Right renal cortex interstitium (tissue), 3 donors: Measurements from ENCODE around the gene SIAH3. TPM values are rescaled to one million over a fixed set of nuclear protein-coding genes. Genes with fewer than 3 reads are reported as not detected.
"Not testable (repeated sequence)": the region's sequence is repeated elsewhere in the genome, so short reads cannot be mapped to it uniquely, and the experiment has no call there.

Experiments used
- DNase-seq, 3 donors: peaks; one replicate each; pipeline ENCODE4 v3.0.0-alpha.2; 2013; ENCODE audit warnings: low read depth in 3 of 3, low spot score in 2 of 3
- polyA plus RNA-seq, 3 donors: library from polyadenylated mRNA; unstranded; fragments of 120-200 nt; gene quantifications; one replicate each; pipeline ENCODE4 v1.2.1, GENCODE V29; 2013; ENCODE audit not compliant: insufficient read length in 3 of 3

The SIAH3 gene
- polyA plus RNA-seq, 3 donors = 0.79 to 0.91 (median 0.85) TPM

DNA sequence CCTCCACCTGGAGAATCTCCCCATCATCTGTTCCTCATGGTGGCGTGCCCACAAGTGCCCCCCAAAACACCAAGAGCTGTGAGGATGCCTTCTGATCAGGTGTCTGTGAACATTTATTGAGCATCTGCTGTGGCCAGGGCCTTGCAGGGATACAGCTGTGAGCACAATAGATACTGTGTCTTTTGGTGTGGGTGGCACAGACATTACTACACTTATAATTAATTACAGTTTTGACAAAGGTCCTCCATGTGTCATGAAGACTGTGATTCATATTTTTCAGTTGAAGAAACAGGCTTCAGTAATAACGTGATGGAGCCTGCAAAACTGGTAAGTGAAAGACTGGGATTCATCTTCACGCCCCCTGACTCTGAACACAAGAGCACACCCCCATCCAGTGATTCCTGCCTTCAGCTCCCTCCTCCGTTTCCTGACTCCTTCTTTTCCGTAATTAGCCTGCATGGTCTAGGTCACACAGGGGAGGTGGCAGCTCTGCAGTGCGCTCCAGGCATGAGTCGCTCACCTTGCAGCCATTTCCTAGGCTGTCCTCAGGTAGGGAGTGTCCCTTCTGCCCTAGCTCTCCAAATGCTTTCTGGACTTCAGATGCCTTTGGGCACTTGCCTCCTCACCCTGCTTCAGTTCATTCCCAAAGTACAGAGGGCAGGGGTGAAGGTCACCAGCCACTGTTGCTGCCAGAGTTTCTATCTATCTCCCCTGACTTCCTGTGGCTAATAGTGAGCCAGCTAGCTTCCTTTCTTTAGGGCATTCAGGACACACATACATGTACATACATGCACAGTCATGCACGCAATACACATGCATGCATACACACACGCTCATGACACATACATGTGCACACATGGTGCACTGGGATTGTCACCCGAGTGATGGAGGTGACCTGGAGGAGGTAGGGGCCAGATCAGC lies 66.5 kb downstream of the SIAH3 start:
- no peak for DNase-seq

DNA sequence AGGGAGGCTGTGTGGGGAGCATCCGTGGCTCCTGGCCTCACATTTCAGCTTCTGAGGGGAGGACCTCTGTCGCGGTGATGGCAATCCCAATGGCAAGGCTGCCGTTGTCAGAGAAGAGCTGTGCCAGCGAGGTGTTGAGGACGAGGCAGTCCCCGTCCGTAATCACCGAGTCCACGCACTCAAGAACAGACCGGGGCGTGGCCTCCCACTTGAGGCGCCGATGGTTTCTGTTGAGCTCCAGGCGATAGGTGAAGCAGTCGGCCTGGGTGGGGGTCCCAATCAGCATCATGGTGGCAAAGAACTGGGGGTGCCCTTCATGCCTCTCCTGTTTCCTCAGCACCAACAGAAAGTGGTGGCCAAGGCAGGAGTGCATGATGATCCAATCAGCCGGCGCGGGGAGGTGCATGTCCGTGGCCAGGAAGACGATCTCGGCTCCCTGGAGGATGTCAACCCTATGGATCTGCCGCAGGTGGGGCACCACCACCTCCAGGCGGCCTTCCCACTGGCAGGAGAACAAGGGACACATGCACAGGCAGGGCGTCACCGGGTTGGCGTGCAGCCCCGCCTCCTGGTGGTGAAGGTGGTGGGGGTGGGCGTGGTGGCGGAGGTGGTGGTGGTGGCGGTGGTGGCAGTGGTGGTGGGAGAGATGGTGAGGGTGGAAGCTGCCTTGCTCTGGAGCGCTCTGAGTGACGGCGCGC lies 68.1 kb downstream of the SIAH3 start:
- DNase-seq = no peak

DNA sequence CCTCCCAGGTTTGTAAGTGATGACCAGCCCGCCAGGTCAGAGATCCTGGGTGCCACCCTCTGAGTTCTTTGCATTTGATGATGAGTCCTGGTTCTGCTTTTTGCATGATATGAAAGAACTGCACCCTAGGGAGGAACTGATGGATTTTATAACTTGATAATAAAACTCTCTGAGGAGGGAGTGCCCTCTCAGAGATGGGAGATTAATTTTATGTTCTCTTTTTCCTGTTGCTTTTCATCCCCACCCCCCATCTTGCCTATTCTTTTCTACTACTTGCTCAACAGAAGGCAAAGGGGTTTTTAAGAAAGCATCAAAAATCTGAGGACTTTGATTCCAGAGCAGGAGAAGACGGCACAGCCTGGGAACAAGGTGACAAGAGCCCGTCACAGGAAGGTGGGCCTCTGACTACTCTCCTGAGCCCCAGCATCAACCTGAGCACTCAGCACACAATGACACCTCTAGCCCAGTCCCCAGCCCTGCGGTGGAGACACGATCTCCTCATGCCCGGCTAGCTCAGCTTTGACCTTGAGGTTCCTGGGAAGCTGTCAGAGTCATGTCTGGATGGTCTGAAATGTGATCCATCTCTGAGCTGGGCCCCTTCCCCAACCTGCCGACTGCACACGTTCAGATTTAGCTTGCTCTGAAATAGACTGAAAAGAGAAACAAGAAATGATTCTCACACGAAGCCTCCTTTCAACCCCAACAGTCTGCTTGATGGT lies 69.1 kb downstream of the SIAH3 start:
- DNase-seq = no peak

DNA sequence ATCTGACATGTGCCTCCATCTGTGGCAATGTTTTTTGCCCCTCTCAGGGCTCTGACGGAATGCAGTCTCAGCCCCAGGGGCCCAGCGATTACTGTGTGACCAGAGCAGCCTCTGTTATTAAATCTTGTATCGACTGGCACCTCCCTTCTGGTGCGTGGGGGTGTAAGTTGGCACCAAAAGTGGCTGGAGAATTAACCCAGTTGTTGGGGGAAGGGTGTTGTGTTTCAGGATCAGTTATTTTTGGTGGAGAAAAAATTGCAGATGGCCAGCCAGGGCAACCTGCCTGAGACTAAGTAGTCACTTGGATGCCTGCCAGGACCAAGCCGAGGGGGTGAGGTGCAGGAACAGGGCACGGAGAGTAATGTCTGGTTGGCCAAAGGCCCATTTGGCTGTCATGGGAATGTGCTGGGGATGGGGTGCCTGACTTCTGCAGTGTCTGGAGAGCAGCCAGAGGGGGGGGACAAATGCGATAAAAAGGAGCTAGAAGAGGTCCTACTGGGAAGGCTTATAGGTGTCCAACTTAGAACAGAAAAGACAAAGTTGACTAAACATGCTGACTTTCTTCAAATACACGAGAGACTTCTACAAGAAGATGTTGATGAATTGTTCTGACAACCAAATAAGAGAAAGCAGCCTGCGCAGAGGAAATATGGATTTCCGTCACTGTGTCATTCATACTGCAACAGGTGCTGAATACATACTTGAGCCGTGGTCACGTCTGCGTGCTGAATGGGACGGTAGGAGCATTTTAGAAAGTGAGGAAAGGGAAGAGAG lies 69.8 kb downstream of the SIAH3 start:
- no peak for DNase-seq

DNA sequence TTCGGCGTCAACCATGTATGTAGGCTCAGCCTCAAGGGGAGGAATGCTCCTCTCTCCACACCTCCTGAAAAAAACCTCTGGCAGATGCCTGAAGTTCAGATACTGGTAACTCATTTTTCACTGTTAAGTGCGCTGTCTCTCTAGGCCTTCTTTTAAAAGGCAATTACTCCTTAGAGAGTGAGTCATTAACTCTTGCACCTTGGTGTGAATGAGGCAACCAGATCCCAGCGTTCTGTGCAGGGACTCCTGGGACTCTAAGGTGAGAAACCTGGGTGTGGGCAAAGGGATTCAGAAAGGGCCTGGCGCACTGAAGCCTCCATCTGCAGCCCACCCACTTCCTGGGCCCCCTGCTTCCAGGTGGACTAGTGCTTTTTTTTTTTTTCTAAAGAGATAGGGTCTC lies 71.7 kb downstream of the SIAH3 start:
- DNase-seq = no peak

DNA sequence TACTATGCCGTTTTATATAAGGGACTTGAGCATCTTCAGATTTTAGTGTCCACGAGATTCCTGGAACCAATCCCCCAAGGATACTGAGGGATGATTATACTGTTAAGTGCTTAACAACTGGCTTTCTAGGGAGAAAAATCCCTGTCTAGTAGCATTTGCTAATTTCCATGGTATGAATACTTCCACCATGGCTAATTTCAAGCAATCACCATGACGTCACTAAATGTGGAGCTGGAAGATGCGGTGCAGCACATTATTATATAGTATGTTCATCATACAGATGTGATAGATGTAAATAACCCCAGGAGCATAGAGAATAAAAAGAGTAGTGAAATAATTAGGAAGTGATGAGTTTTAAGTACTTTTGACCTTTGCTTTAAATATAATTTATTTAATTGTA lies 72.7 kb downstream of the SIAH3 start:
- DNase-seq = no peak

DNA sequence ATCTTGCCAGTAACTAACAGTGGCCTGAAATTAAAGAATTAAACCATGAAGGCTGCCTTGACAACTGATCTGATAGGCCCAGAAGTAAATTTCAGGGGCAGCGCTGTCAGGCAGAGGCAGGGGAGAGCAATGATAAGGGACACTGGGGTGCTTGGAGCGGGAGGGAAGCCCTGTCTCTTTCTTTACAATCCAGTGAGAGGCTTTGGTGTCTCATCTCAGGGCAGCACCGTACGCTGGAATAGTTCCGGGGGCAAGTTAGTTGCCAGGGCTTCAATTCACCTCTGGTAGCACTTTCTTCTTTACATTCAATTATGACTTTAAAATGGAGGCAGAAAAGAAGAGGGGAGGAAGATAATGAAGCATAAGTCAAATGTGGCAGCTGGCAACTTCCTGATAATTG lies 74.8 kb downstream of the SIAH3 start:
- no peak for DNase-seq

DNA sequence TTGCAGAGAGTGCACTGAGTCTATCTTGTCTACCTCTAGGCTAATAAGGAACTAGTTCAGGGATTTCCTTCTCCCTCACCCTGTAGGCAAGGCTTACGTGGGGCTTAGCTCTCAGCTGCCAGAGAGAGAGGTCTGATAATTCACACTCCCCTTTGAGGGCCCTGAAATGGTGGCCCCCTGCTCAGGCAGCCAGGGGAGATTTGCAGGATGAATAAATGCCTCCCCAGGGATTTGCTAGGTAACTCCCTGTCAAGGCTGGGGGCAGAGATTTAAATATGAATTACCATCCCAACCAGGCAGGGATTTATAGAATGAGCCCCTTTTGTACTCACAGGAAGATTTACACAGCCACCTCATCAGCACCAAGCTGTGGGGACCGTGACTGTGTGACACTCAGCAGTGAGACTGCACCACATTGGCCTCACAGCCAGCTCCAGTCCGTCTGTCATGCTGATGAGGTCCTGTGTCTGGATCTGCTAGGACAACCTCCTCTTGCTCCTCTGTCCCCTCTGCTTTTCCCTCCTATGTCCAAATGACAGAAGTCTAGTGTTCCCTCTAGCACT lies 76.1 kb downstream of the SIAH3 start:
- DNase-seq = no peak

DNA sequence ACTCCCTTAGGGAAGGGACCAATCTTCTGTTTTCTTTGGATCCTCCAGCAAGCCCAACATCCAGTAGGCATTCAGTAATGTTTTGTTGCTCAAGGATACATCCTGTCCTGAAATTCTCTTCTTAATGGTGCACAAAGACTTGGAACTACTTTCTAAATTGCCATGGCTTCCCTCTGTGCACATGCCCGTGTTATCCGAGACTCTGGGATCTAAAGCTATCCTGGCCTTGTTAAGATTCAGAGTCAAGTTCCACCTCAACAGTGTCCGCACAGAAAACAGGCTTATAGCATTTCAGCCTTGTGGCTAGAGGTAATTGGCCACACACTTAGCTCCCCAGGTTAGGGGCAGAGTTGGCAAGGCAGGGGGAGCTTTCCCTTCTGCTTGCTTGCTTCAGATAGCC lies 77.6 kb downstream of the SIAH3 start:
- no peak for DNase-seq

DNA sequence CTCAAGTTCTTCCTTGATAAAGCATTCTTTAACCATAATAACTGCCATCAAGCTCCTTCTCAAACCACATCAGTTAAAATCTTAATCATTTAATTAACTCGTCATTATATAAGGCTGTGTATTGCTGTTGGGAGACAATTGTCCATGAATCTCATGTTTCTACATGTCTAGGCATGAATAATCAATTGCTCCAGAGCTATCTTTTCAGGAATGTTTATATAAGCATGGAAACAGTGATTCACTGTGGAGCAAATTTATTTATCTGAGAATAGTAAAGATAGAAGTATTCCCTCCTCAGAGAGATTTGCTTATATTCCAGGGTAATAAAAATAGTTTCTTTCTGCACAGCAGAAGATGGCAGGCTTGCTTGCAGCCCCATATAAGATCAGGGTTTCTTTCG lies 78.3 kb downstream of the SIAH3 start:
- DNase-seq = no peak

DNA sequence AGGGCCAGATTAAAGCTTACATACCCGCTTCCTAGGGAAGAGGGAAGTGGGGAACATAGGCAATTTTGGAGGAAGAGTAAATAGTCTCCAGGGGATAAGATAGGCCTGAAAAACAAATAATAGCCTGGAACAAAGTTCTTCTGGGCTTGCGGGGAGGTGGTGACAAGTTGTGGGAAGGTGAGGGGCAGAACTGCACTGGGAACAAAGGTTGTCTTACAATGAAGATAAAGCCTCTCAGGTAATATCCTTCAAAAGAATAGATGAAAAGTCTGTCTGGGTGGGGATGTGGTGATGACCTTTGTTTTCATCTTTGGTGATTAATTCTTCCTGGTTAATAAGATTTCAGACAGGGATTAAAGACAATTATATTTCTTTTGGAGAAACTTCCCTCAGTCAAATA lies 80.7 kb downstream of the SIAH3 start:
- DNase-seq = no peak

DNA sequence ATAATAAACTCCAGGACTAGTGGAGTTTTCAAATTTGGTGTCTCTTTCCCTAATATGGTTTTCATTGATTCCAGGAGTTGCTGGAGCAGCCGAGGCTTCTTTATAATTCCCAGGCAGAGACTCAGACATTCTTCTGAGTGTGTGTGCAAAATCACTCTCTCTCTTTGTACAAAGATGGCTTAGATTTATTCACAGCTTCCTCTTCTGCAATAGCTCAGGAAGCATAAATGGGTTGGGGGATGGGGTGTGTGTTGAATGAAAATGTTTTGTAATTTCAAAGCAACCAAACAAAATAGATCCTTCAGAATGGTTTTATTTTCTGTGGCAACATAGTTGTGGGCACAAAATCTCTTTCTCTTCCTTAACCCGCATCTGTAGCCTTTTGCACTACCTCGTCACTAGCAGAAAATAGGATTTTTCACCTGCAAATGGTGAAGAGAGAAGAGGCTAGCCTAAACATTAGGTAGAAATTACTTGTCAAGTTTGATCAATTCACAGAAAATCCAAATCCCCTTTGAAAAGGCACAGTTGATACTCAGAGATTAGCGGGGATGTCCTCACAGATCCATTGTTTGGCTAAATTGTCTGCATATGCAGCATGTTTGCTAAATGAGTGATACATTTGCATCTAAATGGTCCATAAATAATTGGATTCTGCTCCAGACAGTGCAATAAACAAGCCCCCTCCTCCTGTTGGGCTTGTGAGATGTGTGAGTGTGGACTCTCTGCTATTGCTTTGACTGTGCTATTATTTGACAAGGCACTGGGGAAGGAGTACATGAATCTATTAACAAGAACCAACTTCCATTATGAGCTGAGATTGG lies 82.7 kb downstream of the SIAH3 start:
- no peak for DNase-seq

DNA sequence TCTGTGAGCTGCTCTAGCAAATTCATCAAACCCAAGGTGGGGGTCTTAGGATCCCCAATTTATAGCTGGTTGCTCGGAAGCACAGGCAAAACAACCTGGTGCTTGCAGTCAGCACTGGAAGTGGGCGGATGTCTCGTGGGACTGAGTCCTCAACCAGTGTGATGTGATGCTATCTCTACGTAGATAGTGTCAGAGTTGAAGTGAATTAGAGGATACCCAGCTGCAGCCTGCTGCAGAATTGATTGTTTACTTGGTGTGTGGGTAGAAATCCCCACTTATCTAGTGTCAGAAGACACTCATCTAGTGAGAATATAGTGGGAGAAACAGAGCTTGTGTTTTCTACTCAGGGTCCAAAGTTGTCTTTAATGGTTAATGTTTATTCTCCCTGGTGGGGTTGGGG lies 86.1 kb downstream of the SIAH3 start:
- DNase-seq = no peak

DNA sequence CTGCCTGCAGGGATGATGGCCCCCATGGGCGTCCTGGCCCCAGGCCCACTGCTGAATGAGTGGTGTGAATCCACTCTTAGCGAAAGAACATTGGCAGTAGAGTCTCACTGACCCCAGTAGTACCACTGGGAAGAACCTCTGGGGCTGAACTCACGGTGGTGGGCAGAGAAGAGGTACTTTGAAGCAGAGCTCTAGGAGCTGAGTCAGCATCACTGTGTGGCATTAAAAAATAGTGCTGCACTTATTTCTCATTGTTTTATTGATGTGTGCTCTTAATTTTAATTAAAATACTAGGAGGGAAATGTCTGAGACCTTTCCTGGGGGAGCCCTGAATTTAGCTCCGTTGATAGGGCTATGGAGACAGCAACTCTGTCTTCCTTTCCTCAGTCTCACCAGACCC lies 88.1 kb downstream of the SIAH3 start:
- no peak for DNase-seq

DNA sequence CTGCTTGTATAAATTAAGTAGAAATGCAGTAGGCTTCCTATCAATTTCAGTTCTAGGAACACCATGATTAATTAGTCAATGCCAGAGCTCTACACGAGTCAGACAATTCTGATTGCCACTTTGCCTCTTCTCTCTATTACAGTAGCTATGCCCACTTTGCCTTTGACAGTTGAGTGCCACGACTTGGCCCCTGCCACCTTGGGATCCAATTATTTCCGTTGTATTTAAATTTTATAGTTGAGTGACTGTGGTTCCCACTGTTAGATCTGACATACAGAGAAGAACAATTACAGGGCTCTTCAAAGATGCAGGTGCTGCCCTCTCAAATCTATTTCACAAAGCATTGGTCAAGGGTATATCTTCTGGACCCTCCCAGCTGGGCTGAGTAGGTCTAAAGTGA lies 94.0 kb downstream of the SIAH3 start:
- DNase-seq = not testable (repeated sequence)

DNA sequence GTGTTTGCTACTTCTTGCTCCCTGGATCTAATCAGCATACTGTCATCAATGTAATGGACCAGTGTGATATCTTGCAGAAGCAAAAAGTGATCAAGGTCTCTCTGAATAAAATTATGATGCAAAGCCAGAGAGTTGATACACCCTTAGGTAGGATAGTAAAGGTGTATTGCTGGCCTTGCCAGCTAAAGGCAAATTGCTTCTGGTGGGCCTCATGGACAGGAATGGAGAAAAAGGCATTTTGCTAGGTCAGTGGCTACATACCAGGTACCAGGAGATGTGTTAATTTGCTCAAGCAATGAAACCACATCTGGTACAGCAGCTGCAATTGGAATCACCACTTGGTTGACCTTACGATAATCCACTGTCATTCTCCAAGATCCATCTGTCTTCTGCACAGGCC lies 95.1 kb downstream of the SIAH3 start:
- DNase-seq = not testable (repeated sequence)

DNA sequence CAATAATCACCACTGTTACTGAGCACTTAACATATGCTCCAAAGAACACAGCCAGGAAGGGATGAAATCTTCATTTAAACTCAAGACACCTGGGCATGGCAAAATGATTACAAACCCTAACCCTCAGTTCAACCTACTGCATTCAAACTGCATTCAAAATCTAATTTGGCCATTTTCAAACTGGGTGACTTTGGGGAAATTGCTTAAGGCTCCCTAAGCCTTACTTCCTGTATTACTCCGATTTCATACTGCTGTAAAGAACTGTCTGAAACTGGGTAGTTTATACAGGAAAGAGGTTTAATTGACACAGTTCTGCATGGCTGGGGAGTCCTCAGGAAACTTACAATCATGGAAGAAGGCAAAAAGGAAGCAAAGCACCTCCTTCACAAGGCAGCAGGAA lies 99.0 kb downstream of the SIAH3 start:
- DNase-seq = no peak

DNA sequence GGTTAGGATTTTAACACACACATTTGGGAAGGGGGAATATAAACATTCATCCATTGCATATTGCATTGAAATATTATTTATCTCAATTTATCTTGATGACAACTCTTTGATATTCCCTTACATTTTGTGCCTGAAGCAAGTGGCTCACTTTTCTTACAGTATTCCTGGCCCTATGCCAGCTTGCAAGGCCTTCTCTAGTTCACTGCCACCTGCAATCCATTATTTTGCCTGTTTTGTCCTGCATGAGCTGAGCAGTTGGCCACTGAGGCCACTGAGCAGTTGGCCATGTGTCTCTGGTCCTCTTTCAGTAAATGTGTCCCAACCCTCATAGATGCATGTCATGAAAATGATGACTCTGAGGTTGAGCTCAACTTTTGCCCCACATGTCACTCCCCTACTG lies 99.7 kb downstream of the SIAH3 start:
- DNase-seq = no peak

DNA sequence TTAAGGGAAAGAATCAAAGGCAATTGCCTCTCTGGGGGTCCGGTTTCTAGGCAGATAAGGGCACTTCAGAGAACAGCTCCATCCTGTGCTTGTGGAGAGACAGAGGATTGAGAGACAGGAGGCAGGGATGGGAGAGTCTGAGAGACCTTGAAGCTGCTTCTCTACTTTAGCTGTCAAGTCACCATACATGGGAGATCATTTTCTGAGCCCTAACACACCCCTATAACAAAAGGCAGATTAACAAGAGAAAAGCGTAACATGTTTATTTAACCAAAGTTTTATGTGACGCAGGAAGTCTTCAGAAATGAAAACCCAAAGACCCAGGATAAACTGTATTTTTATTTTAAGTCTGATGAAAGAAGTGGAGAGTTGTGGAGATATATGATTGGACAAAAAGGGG lies 101.0 kb downstream of the SIAH3 start:
- DNase-seq = no peak
